Renal cortex interstitium (tissue), 15 donors: ENCODE results near the gene NCK1. TPM values are rescaled to one million over a fixed set of nuclear protein-coding genes. Genes with fewer than 3 reads are reported as not detected.

Experiments used
- DNase-seq, 11 donors: peaks; one replicate each; pipeline ENCODE4 v3.0.0-alpha.2; 2013; ENCODE audit warnings: low read depth in 9 of 11, low spot score in 4 of 11; ENCODE audit errors: extremely low read depth in 1 of 11
- long read RNA-seq, 16 experiments: transcript quantifications; one replicate each; lab custom pipeline, GENCODE V29; 2026
- polyA plus RNA-seq, 3 donors: library from polyadenylated mRNA; unstranded; fragments of 120-200 nt; gene quantifications; one replicate each; pipeline ENCODE4 v1.2.1, GENCODE V29; 2013; ENCODE audit not compliant: insufficient read length in 3 of 3

NCK1 gene
- 10 to 100 TPM; 34.5 to 45.2 (median 34.8) TPM for polyA plus RNA-seq
- long read RNA-seq, donor 1, partial matches to known transcripts: 0 of 5 reads
- long read RNA-seq, donor 1, other reads (novel, unspliced or antisense): 0 of 5 reads
- long read RNA-seq, donor 2, partial matches to known transcripts: 0 of 5 reads
- long read RNA-seq, donor 2, other reads (novel, unspliced or antisense): 0 of 5 reads
- long read RNA-seq, donor 3, transcript NCK1-201 (4 exons, 1,937 nt): major isoform, 9 of 13 reads
- long read RNA-seq, donor 3, partial matches to known transcripts: 0 of 13 reads
- long read RNA-seq, donor 3, other reads (novel, unspliced or antisense): 0 of 13 reads
- long read RNA-seq, donor 4, partial matches to known transcripts: 0 of 7 reads
- long read RNA-seq, donor 4, other reads (novel, unspliced or antisense): 0 of 7 reads
- long read RNA-seq, donor 5: 0 reads
- long read RNA-seq, donor 6, transcript NCK1-201 (4 exons, 1,937 nt): major isoform, 6 of 27 reads
- long read RNA-seq, donor 6, partial matches to known transcripts: 20 of 27 reads
- long read RNA-seq, donor 6, other reads (novel, unspliced or antisense): 0 of 27 reads
- long read RNA-seq, donor 7, transcript NCK1-201 (4 exons, 1,937 nt): major isoform, 6 of 7 reads
- long read RNA-seq, donor 7, partial matches to known transcripts: 0 of 7 reads
- long read RNA-seq, donor 7, other reads (novel, unspliced or antisense): 0 of 7 reads
- long read RNA-seq, donor 8, transcript NCK1-201 (4 exons, 1,937 nt): major isoform, 12 of 17 reads
- long read RNA-seq, donor 8, partial matches to known transcripts: 0 of 17 reads
- long read RNA-seq, donor 8, other reads (novel, unspliced or antisense): 0 of 17 reads
- long read RNA-seq, donor 9, transcript NCK1-201 (4 exons, 1,937 nt): major isoform, 6 of 7 reads
- long read RNA-seq, donor 9, partial matches to known transcripts: 0 of 7 reads
- long read RNA-seq, donor 9, other reads (novel, unspliced or antisense): 0 of 7 reads
- long read RNA-seq, donor 10, partial matches to known transcripts: 10 of 17 reads
- long read RNA-seq, donor 10, other reads (novel, unspliced or antisense): 0 of 17 reads
- long read RNA-seq, donor 11, partial matches to known transcripts: 0 of 4 reads
- long read RNA-seq, donor 11, other reads (novel, unspliced or antisense): 0 of 4 reads
- long read RNA-seq, donor 12, partial matches to known transcripts: 0 of 5 reads
- long read RNA-seq, donor 12, other reads (novel, unspliced or antisense): 0 of 5 reads
- long read RNA-seq, donor 13, partial matches to known transcripts: 30 of 39 reads
- long read RNA-seq, donor 13, other reads (novel, unspliced or antisense): 0 of 39 reads
- long read RNA-seq, donor 14, transcript NCK1-201 (4 exons, 1,937 nt): major isoform, 5 of 5 reads
- long read RNA-seq, donor 14, partial matches to known transcripts: 0 of 5 reads
- long read RNA-seq, donor 14, other reads (novel, unspliced or antisense): 0 of 5 reads
- long read RNA-seq, donor 15, partial matches to known transcripts: 0 of 2 reads
- long read RNA-seq, donor 15, other reads (novel, unspliced or antisense): 0 of 2 reads
- long read RNA-seq, donor 16, transcript NCK1-201 (4 exons, 1,937 nt): major isoform, 13 of 24 reads
- long read RNA-seq, donor 16, transcript NCK1-207 (4 exons, 1,971 nt): minor isoform, 5 of 24 reads
- long read RNA-seq, donor 16, partial matches to known transcripts: 5 of 24 reads
- long read RNA-seq, donor 16, other reads (novel, unspliced or antisense): 0 of 24 reads

- DNase-seq: peak; percentile 91 to 98 (median 96)
Observed at GRCh38 chr3:136861890-136862616, at the start of gene NCK1. NCK1 (plus strand) TSS chr3:136862208; CDS start chr3:136928002, 65,794 bp downstream.

- no peak for DNase-seq
Observed at GRCh38 chr3:136817448-136817847, 44.6 kb upstream of the NCK1 start.

GRCh38 chr3:136818191-136818768, 43.7 kb upstream of the NCK1 start:
- DNase-seq: peak in 2 of 11 donors; percentile 15 to 29

- peak in 7 of 11 donors; percentile 33 to 64 (median 50) for DNase-seq
Observed at GRCh38 chr3:136818769-136819391, 43.1 kb upstream of the NCK1 start, which contains the start of gene SLC35G2. SLC35G2 (plus strand) TSS chr3:136819126; CDS start chr3:136854461, 35,335 bp downstream.

- DNase-seq: peak in 2 of 11 donors; percentile 18 to 23
Observed at GRCh38 chr3:136819392-136819730, 42.6 kb upstream of the NCK1 start.

GRCh38 chr3:136819731-136820679, 42.0 kb upstream of the NCK1 start:
- peak in 5 of 11 donors; percentile 19 to 42 (median 35) for DNase-seq

GRCh38 chr3:136831461-136831860, 30.5 kb upstream of the NCK1 start:
- DNase-seq: no peak

- no peak for DNase-seq
Observed at GRCh38 chr3:136835089-136835812, 26.8 kb upstream of the NCK1 start.

GRCh38 chr3:136835813-136836510, 26.0 kb upstream of the NCK1 start:
- no peak for DNase-seq

- no peak for DNase-seq
Observed at GRCh38 chr3:136836511-136837156, 25.4 kb upstream of the NCK1 start.

GRCh38 chr3:136838641-136839555, 23.1 kb upstream of the NCK1 start:
- DNase-seq: no peak

- no peak for DNase-seq
Observed at GRCh38 chr3:136839556-136839931, 22.5 kb upstream of the NCK1 start.

GRCh38 chr3:136840252-136840651, 21.8 kb upstream of the NCK1 start:
- DNase-seq: no peak
